SJCRH30 (cell line): ENCODE measurements around the gene OR51A4. TPM values are rescaled to one million over a fixed set of nuclear protein-coding genes. Genes with fewer than 3 reads are reported as not detected.
A peak's percentile ranks its signal among the peaks of the same experiment; 100 is the strongest.
"Not testable (repeated sequence)": the region's sequence is repeated elsewhere in the genome, so short reads cannot be mapped to it uniquely, and the experiment has no call there.

Source experiments
- DNase-seq, 2 experiments: peaks; one replicate each; pipeline ENCODE4 v3.0.0-alpha.2; 2015 to 2020
- H3K27ac ChIP-seq: fragments of 250-450 bp; sonication (Bioruptor Pico); 2 replicates; pipeline ENCODE4 v1.5.1; 2020; ENCODE audit warnings: mild to moderate bottlenecking, moderate library complexity
- H3K27me3 ChIP-seq: fragments of 250-450 bp; sonication (Bioruptor Pico); 2 replicates; pipeline ENCODE4 v1.5.1; 2020; ENCODE audit warnings: mild to moderate bottlenecking, moderate library complexity
- H3K36me3 ChIP-seq: fragments of 250-450 bp; sonication (Bioruptor Pico); 2 replicates; pipeline ENCODE4 v1.5.1; 2020; ENCODE audit warnings: mild to moderate bottlenecking, moderate library complexity
- H3K4me1 ChIP-seq: fragments of 250-450 bp; sonication (Bioruptor Pico); 2 replicates; pipeline ENCODE4 v1.5.1; 2020; ENCODE audit warnings: mild to moderate bottlenecking, moderate library complexity
- H3K4me3 ChIP-seq: fragments of 250-450 bp; sonication (Bioruptor Pico); 2 replicates; pipeline ENCODE4 v1.5.1; 2020; ENCODE audit warnings: mild to moderate bottlenecking, moderate library complexity
- H3K9me3 ChIP-seq: fragments of 250-450 bp; sonication (Bioruptor Pico); replicated peaks from 2 replicates; pipeline ENCODE4 v1.5.1; 2020; ENCODE audit warnings: mild to moderate bottlenecking, moderate library complexity
- total RNA-seq: library from RNA; depleted of rRNA; stranded (reverse); fragments of >200 nt; shearing (Covaris generic); gene quantifications from 2 replicates; pipeline ENCODE4 v1.2.3, GENCODE V29; 2014; rRNA removed

OR51A4 gene
- not detected in 2 replicates for total RNA-seq

- Histone ChIP-seq H3K9me3 (no peaks in the 10 kb centered on the region), H3K27me3 (no peaks in the 10 kb centered on the region), H3K4me1 (no peaks in the 10 kb centered on the region), H3K27ac (no peak within 1 kb of the TSS), H3K4me3 (no peak within 1 kb of the TSS), H3K36me3 (no peaks in the 10 kb centered on the region)
- no peak for DNase-seq
These were observed at the start of gene OR51A4 for GRCh38 chr11:4947505-4947904. Gene OR51A4, minus strand, starts transcription at chr11:4947605. Its CDS starts 505 bp downstream, at chr11:4947100.

GRCh38 chr11:4994551-4994950 is 47.1 kb upstream of the OR51A4 start, which contains the start of gene OR51L1:
Gene OR51L1, plus strand, starts transcription at chr11:4994851. Its CDS starts 4,132 bp downstream, at chr11:4998983.
- no peak for DNase-seq
- no peaks in the 10 kb centered on the region for H3K36me3 ChIP-seq
- H3K27ac ChIP-seq, result no peak within 1 kb of the TSS
- H3K27me3 ChIP-seq, result no peaks in the 10 kb centered on the region
- no peaks in the 10 kb centered on the region for H3K9me3 ChIP-seq
- H3K4me3 ChIP-seq, result no peak within 1 kb of the TSS
- no peaks in the 10 kb centered on the region for H3K4me1 ChIP-seq

GRCh38 chr11:4991060-4991459 is 43.7 kb upstream of the OR51A4 start:
- Histone ChIP-seq H3K4me3 (no peak overlapping the region), H3K4me1 (no peaks in the 10 kb centered on the region), H3K27ac (no peak overlapping the region), H3K27me3 (no peaks in the 10 kb centered on the region), H3K9me3 (no peaks in the 10 kb centered on the region), H3K36me3 (no peaks in the 10 kb centered on the region)
- peak in 1 of 2 experiments; percentile 11 for DNase-seq

GRCh38 chr11:4983841-4984240 is 36.4 kb upstream of the OR51A4 start:
- Histone ChIP-seq H3K9me3 (no peaks in the 10 kb centered on the region), H3K4me1 (peaks cover 19% of the 10 kb centered on the region), H3K27me3 (no peaks in the 10 kb centered on the region), H3K4me3 (no peak overlapping the region), H3K27ac (no peak overlapping the region), H3K36me3 (no peaks in the 10 kb centered on the region)
- no peak for DNase-seq

- Histone ChIP-seq H3K36me3 (no peaks in the 10 kb centered on the region), H3K27me3 (no peaks in the 10 kb centered on the region), H3K4me3 (no peak overlapping the region), H3K9me3 (no peaks in the 10 kb centered on the region), H3K4me1 (peaks cover 23% of the 10 kb centered on the region), H3K27ac (no peak overlapping the region)
- no peak for DNase-seq
These were observed 35.3 kb upstream of the OR51A4 start for GRCh38 chr11:4982678-4983077.

- DNase-seq, result peak; percentile 52 to 70
- Histone ChIP-seq H3K9me3 (no peaks in the 10 kb centered on the region), H3K4me1 (peaks cover 23% of the 10 kb centered on the region), H3K36me3 (no peaks in the 10 kb centered on the region), H3K27me3 (no peaks in the 10 kb centered on the region), H3K4me3 (no peak overlapping the region), H3K27ac (peak overlapping the region; percentile 68)
These were observed 31.6 kb upstream of the OR51A4 start for GRCh38 chr11:4979036-4979435.

- Histone ChIP-seq H3K27me3 (no peaks in the 10 kb centered on the region), H3K4me1 (peaks cover 19% of the 10 kb centered on the region), H3K27ac (no peak overlapping the region), H3K4me3 (no peak overlapping the region), H3K9me3 (no peaks in the 10 kb centered on the region), H3K36me3 (no peaks in the 10 kb centered on the region)
- DNase-seq, result no peak
These were observed 28.0 kb upstream of the OR51A4 start for GRCh38 chr11:4975436-4975835.

- Histone ChIP-seq H3K27ac (no peak overlapping the region), H3K27me3 (no peaks in the 10 kb centered on the region), H3K4me1 (no peaks in the 10 kb centered on the region), H3K4me3 (no peak overlapping the region), H3K9me3 (no peaks in the 10 kb centered on the region), H3K36me3 (no peaks in the 10 kb centered on the region)
- DNase-seq, result no peak
These were observed 15.4 kb upstream of the OR51A4 start for GRCh38 chr11:4962816-4963215.

- no peak for DNase-seq
- H3K27ac ChIP-seq, result no peak overlapping the region
- H3K36me3 ChIP-seq, result no peaks in the 10 kb centered on the region
- H3K27me3 ChIP-seq, result no peaks in the 10 kb centered on the region
- no peak overlapping the region for H3K4me3 ChIP-seq
- no peaks in the 10 kb centered on the region for H3K9me3 ChIP-seq
- no peaks in the 10 kb centered on the region for H3K4me1 ChIP-seq
These were observed 13.5 kb upstream of the OR51A4 start for GRCh38 chr11:4960877-4961276.

- Histone ChIP-seq H3K4me3 (no peak overlapping the region), H3K27me3 (0 out of 2 replicates have a peak, but pooled peaks cover 3% of the 10 kb centered on the region), H3K4me1 (no peaks in the 10 kb centered on the region), H3K36me3 (no peaks in the 10 kb centered on the region), H3K9me3 (no peaks in the 10 kb centered on the region), H3K27ac (no peak overlapping the region)
- DNase-seq, result no peak
These were observed 10.0 kb upstream of the OR51A4 start for GRCh38 chr11:4957396-4957795.

- H3K36me3 ChIP-seq, H3K4me3 ChIP-seq, H3K9me3 ChIP-seq, DNase-seq, H3K27ac ChIP-seq, H3K4me1 ChIP-seq, H3K27me3 ChIP-seq: not testable (repeated sequence)
These were observed 8.2 kb upstream of the OR51A4 start, which contains the start of gene OR51A2 for GRCh38 chr11:4955613-4956012. Gene OR51A2, minus strand, starts transcription at chr11:4955713. Its CDS starts 0 bp downstream, at chr11:4955713.

GRCh38 chr11:4936745-4937144 is 10.7 kb downstream of the OR51A4 start:
- no peak overlapping the region for H3K4me3 ChIP-seq
- H3K9me3 ChIP-seq, result no peaks in the 10 kb centered on the region
- no peak overlapping the region for H3K27ac ChIP-seq
- no peaks in the 10 kb centered on the region for H3K36me3 ChIP-seq
- no peaks in the 10 kb centered on the region for H3K4me1 ChIP-seq
- no peaks in the 10 kb centered on the region for H3K27me3 ChIP-seq
- no peak for DNase-seq

GRCh38 chr11:4932751-4933150 is 14.7 kb downstream of the OR51A4 start:
- Histone ChIP-seq H3K27me3 (no peaks in the 10 kb centered on the region), H3K9me3 (no peaks in the 10 kb centered on the region), H3K36me3 (no peaks in the 10 kb centered on the region), H3K4me1 (no peaks in the 10 kb centered on the region), H3K27ac (no peak overlapping the region), H3K4me3 (no peak overlapping the region)
- DNase-seq, result no peak

- Histone ChIP-seq H3K4me1 (no peaks in the 10 kb centered on the region), H3K27ac (no peak overlapping the region), H3K4me3 (no peak overlapping the region), H3K36me3 (no peaks in the 10 kb centered on the region), H3K9me3 (no peaks in the 10 kb centered on the region), H3K27me3 (no peaks in the 10 kb centered on the region)
- no peak for DNase-seq
These were observed 20.8 kb downstream of the OR51A4 start for GRCh38 chr11:4926608-4927007.

GRCh38 chr11:4924239-4924638 is 23.2 kb downstream of the OR51A4 start, which contains the start of gene OR51G1:
Gene OR51G1, minus strand, starts transcription at chr11:4924339. Its CDS starts 0 bp downstream, at chr11:4924339.
- no peaks in the 10 kb centered on the region for H3K36me3 ChIP-seq
- no peak within 1 kb of the TSS for H3K27ac ChIP-seq
- no peak within 1 kb of the TSS for H3K4me3 ChIP-seq
- DNase-seq, result no peak
- no peaks in the 10 kb centered on the region for H3K27me3 ChIP-seq
- no peaks in the 10 kb centered on the region for H3K4me1 ChIP-seq
- no peaks in the 10 kb centered on the region for H3K9me3 ChIP-seq

- H3K36me3 ChIP-seq, result no peaks in the 10 kb centered on the region
- H3K27ac ChIP-seq, result no peak overlapping the region
- no peaks in the 10 kb centered on the region for H3K4me1 ChIP-seq
- H3K27me3 ChIP-seq, result no peaks in the 10 kb centered on the region
- H3K9me3 ChIP-seq, result no peaks in the 10 kb centered on the region
- H3K4me3 ChIP-seq, result no peak overlapping the region
- no peak for DNase-seq
These were observed 25.1 kb downstream of the OR51A4 start for GRCh38 chr11:4922304-4922703.
